Fibroblast of peridontal ligament (primary cell): ENCODE measurements around the gene CDKAL1.
"Not testable (repeated sequence)": the region's sequence is repeated elsewhere in the genome, so short reads cannot be mapped to it uniquely, and the experiment has no call there.

Experiments
- DNase-seq: peaks from one replicate; pipeline ENCODE4 v3.0.0-alpha.2; 2010; ENCODE audit errors: extremely low read depth

Gene CDKAL1

DNA sequence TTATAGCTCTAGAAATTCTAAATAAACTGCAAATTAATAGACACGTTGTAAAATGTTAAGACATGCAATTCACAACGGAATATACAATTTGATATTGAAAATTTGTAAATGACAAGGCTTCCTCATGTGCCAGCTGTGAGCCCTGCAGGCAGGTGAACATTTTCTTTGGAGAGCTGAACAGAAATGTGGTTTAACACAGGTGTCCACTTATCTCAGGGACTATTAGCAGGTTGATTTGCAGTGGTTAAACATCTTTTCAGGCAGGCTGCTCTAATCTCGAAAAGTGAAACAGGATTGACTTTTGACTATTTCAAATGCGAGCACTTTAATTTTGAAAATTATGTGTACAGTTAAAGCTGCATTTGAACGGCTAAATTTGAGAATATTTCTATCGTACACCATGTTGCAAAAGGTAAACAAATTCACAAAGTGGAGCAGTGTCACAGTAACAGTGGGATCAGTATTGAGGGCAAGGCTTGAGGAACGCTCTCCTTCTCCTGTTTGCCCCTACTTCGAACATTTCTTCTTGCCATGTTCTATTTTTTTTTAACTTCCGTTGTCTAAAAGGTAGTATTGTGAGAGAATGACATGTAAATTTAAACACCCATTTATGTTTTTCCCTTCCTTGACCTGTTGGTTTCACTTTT, 210.8 kb downstream of the CDKAL1 start:
- no peak for DNase-seq

DNA sequence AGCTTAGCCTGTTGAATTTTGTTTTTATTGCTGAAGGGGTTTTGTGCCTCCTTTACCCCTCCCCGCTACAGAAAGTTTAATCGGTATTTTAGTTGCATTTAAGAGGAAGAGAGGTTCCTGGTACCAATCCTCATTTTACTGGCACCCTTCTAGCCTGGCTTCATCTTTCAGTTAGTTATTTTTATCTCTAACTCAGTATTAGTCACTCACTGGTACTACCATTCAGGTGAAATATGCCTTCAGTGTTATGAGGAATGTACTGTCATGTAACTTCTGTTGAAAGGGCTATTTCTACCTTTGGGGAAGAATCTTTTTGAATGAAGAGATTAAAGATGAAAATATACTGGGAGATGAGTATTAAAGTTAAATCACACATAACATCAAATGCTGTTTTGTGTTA, 211.8 kb downstream of the CDKAL1 start:
- no peak for DNase-seq

DNA sequence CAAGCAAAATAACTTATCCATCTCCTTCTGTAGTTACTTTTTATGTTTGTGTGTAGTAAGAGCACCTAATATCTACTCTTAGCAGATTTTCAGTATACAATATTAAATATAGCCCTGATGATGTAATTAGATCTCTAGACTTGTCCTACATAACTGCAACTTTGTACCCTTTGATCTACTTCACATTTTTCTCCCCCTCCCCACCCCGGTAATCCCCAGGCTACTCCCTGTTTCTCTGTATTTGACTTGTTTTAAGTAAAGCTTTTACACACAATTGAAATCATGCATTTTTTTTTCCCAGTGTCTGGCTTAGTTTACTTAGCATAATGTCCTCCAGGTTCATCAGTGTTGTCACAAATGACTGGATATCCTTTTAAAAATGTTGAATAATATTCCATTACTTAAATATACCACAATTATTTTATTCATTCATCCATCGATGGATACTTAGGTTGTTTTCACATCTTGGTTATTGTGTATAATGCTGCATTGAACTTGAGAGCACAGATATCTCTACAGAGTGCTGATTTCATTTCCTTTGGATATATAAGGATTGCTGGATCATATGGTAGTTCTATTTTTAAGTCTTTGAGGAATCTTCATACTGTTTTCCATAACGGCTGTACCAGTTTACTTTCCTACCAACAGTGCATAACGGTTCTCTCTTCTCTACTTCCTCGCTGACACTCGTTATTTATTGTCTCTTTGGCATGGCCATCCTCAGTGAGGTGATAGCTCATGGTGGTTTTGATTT, 212.7 kb downstream of the CDKAL1 start:
- DNase-seq = no peak

DNA sequence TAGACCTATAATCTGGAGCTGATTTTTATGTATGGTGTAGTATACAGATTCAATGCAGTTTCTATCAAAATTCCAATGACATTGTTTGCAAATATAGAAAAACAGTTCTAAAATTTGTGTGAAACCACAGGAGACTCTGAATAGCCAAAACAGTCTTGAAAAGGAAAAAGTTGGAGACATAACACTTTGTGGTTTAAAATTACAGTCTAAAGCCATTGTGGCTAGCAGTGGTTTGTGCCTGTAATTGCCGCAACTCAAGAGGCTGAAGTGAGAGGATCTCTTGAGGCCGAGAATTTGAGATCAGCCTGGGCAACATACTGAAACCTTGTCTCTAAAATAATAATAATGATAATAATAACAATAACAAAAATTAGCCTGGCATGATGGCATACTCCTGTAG, 213.7 kb downstream of the CDKAL1 start:
- peak; percentile 39 for DNase-seq

DNA sequence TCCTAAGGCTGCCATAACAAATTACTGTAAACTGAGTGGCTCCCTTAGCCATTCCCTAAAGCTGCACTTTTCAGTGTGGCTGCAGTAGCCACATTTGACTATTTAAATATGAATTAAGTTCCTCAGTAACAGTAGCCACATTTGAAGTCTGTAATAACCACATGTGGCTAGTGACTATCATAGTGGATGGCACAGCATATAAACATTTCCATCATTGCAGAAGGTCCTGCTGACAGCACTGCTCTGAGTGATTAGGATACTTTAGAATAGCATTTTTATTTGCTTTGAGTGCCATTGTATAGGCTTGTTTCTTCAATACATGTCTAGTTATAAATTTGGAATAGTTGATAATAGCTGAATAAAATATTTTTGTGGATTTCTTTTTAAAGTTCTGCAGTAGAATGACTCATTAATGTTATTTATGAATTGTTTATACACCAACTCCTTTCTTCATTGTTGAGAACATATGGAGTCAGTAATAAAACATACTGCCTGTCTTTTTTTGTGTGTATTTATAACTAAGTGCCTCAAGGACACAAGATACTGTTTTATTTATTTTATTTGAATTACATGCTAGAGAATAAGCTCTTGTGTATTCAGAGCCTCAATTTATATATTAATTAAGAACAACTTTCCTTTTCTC, 217.2 kb downstream of the CDKAL1 start:
- DNase-seq = no peak

DNA sequence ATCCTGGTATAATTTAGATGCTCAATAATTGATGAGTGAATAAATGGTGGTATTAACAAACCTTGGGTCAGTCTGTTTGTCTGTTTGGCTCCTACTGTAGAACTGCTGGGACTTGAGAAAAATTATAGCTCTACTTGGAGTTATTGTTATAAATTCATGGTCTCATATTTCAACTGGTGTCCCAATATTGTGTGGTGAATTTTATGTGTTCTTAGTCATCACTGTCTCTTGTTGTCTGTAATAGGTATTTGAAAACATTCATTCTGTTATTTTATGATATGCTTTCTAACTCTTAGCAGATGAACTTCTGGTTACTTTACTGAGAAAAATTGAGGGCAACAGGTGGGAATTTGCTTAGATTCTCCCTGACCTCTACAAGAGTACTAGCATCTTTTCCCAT, 221.4 kb downstream of the CDKAL1 start:
- peak; percentile 49 for DNase-seq

DNA sequence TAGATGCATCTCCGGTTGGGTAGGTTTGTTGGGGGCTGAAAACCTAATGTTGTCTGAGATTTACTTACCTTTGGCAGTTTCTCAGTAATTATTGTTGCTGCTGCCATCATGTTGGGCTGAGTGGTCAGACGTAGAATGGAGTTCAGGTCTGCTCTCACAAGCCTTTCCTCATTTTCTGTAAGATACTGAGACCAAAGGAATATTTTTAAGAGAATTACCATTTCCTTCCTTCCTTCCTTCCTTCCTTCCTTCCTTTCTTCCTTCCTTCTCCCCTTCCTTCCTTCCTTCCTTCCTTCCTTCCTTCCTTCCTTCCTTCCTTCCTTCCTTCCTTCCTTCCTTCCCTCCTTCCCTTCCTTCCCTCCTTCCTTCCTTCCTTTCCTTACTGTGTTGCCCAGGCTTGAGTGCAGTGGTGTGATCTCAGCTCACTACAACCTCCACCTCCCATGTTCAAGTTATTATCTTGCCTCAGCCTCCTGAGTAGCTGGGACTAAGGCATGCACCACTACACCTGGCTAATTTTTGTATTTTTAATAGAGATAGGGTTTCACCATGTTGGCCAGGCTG, 222.4 kb downstream of the CDKAL1 start:
- DNase-seq = not testable (repeated sequence)

DNA sequence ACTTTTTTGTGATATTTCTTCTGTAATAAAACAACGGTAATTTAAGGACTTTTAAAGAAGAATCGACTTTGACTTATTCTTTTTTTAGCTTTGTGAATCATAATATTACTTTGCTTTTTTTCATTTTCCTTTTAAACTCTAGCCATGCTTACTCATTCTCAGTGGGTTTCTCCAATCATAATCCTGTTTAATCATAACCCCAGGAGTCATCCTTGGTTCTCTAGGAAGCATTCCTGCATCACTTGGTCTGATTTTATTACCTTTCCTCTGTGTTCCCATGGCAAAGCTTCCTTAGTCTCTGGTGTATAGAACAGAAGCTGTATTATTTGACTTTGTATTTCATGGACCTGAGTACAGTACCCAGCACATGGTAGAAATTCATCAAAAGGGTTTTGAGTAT, 223.5 kb downstream of the CDKAL1 start:
- peak; percentile 67 for DNase-seq

DNA sequence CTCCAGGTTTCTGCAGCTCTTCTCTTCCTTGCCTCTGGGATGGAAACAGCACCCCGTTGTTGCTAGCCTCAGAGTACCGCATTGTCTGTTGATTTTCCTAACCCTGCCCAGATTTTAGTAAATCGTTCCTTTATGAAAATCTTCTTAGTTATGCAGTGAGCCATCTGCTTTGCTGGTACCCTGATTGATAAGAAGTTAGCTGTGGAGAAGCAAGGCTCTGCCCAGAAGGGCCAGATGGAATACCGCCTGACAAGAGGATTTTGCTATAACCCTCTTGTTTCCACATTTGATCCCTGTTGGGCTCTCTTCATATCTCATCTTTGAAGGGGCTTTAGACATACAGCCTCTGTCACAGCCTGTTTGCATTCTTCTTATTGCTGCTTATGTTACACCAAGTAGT, 229.0 kb downstream of the CDKAL1 start:
- no peak for DNase-seq

DNA sequence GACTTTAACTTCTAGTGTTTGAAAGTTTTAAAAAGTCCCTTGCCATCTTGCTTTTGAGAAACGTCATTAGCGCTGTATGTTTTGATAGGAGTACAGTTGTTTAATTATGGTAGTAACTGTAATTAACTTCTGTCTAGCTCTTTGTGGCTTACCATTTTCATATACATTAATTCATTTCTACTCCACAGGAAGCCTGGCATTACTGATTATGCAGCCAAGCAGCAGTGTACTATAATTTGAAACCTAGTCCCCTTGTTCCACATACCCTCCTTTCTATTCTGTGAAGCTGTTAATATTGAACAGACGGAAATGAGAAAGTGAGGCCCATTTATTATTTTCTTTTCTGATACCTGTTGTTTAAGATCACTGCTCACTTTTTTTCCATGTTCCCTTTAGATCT, 235.4 kb downstream of the CDKAL1 start:
- no peak for DNase-seq

DNA sequence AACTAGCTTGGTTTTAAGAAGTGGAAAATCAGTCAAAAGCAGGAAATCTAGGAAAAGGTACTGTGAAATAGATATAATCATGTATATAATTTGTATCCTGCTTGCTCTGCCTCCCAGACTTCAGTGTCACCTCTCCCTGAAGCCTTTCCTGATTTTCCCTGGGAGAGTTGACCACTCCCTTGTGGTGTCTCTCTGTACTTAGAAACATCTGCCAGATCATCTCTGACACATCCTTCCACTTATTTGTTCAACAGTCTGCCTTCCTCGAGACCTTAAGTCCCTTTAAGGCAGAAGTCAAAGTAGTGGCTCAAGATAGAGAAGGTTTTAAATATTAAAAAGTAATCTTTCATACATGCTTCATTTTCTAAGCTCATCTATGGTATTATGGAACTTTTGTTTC, 236.5 kb downstream of the CDKAL1 start:
- no peak for DNase-seq

DNA sequence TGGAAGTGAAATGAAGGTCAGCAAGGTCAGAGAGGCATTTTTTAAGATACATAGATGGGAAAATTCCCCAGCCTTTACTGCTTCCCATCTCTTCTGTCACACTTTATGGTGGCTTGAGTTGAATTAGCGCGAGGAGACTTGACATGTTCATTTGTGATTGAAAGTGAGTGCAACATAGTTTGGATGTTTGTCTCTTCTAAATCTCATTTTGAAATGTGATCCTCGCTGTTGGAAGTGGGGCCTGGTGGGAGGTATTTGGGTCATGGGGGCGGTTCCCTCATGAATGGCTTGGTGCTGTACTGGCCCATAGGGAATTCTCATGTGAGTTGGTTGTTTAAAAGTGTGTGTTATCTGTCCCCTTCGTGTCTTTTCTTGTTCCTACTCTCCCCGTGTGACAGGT, 237.2 kb downstream of the CDKAL1 start:
- no peak for DNase-seq

DNA sequence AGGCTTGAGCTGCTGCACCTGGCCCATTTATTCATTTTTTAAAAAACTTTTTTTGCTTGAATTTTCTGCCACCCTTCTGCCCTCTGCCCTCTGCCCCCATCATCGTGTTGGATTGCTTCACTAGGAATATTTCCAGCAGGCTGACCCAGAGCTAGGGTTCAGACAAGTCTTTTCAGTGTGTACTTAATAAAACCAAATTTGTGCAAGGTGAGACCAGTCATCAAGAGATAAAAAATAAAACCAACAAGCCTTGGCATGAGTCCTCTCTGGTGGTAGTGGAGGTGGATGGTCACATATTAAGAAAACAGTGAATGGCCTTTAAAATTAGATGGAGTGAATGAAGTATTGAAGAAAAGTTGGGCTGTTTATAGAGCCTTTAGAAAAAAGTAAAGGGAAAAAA, 239.6 kb downstream of the CDKAL1 start:
- no peak for DNase-seq

DNA sequence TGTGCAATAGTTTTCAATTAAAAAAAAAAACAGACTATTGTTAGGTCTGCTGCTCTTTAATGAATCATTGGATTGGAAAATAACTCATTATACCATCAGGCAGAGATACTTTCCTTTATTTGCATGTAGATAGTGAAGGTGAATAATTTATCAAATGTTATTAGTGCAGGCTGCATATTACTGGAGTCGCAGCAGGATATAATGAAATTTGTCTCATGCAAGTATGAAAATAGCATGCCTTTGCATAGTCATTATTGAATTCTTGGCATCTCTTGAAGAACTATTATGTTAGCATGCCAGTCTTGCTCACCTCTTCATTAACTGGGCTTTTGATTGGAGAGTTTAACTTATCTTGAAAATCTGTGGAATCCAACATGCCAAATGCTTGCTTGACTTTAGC, 241.7 kb downstream of the CDKAL1 start:
- no peak for DNase-seq

DNA sequence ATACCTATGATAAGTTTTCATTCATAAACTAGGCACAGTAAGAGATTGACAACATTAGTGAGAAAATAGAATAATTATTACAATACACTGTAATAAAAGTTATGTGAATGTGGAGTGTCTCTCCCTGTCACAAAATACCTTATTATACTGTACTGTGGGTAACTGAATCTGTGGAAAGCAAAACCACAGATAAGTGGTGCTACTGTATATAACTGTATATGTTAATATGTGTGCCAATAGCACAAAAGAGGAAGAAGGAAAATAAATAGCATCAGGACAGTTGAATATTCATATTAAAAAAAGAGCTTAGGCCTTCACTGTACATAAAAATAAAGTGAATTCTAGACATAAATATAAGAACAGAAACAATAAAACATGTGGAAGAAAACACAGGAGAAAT, 243.5 kb downstream of the CDKAL1 start:
- DNase-seq = no peak

DNA sequence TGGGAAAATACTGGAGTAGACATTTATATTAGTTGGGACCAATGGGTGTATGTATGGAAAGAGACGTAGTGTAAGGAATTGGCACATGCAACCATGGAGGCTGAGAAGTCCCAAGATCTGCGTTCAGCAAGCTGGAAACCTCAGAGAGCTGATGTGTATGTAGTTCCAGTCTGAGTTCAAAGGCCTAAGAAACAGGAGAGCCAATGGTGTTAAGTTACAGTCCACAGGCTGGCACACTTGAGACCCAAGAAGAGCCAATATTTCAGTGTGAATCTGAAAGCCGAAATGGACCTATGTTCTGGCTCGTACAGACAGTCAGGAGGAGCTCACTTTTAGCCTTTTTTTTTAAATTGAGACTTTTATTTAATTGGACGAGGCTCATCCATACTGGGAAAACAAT, 244.2 kb downstream of the CDKAL1 start:
- no peak for DNase-seq

DNA sequence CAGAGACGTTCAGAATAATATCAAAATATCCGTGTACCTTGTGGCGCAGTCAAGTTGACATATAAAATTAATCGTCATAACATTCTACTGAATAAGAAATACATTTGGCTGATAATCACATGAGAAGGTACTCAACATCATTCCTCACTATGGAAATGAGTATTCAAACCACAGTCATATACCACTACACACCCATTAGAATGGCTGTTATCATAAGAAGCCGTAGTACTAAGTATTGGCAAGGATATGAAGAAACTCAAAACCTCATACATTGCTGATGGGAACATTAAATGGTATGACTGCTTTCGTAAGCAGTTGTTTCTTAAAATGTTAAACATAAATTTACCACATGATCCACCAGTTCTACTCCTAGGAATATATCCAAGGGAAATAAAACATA, 244.7 kb downstream of the CDKAL1 start:
- DNase-seq = no peak

DNA sequence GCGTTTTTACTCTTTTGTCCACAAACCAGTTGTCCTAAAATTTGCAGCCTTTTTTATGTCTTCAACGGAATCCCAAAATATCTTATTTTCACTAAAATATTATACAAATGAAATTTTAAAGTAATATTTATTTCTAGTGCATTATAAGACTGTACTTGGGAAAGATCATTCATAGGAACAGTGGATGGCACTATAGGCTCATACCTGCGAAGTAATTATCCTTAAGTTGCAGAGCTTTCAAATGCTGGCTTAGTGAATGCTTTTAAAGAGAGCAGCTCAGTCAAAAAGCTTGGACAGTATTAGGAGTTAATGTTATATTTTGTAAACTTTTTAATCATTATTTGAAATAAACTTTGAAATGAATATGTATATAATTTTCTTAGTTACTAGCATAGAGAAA, 254.9 kb downstream of the CDKAL1 start:
- DNase-seq = peak; percentile 64

DNA sequence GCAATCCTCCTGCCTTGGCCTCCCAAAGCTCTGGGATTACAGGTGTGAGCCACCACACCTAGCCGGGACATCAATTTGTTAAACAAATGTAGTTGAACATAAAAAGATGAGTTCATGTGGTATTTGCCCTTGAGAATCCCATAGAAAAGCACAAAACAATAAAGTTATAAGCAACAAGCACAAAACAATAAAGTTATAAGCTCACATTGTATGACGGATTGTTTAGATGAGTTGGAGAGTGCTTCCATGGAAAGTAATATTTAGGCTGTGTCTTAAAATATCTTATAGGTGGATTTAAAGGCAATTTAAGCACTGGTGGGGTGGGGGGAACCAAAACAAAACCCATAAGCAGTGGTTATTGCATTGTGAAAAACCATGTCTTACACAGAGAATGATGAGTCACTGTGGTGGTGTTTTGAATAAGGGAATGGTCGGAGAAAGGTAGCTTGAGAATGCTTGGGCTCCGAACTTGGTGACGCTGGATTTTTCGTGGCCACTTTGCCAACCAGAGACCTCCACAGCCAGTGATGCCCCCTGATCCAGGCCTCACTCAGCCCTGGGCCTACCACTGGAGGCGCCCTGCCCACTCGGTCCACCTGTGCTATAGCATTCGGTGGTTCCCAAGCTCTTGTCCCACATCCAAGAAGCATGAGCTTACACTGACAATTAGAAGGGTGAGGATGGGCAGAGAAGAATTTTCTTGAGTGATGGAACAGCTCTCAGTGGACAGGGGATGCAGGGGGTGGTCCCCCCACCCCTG, 256.0 kb downstream of the CDKAL1 start:
- DNase-seq = no peak

DNA sequence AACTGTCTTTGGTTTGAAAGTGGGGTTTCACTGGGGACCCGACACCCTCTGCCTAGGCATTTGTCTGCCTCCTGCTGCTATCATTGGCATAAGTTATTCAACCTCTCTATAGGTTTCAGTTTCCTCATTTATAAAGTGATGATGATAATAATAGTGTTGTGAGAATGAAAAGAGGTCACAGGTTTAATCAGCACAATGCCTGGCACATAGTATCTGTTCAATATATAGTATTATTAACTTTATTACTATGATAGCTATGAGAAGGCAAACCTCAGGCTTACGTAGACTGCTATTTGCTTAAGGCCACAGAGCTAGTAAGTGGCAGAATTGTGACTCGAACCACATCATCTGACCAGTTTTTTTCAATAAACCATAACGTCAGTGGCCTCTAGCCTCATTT, 256.8 kb downstream of the CDKAL1 start:
- no peak for DNase-seq

DNA sequence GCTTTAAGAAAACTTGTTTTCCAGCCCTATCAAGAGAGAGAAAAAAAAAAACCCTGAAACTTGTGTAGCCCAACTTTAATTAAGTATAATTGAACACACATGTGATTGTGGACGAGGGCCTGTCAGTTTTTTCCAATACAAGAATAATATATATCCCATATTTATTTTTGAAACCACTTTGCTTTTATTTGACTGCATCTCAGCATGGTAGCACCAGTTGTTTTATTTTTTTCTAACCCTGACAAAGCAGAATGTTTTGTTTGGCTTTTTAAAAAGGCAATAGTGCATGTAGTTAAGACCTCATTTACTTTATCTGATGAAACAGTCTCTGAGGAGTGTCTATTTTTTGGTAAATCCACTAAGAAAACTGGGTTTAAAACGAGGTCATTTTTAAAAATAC, 257.7 kb downstream of the CDKAL1 start:
- DNase-seq = peak; percentile 72

DNA sequence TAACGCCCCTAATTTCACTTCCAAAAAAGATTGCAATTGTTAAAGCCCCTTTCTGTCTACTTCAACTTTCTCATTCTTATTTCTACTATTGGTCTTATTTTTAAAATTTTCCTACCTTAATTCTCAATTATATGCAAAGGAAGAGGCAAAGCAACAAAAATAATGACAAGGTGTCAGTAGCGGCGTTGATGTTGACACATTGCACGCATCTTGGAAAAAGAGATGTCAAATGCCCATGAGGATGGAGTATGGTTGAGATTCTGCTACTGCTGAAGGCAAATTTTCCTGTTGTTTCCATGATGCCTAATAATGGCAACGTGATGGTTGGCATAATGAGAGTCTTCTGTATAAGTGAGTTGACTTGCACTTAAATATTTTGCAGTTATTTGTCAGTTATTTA, 258.9 kb downstream of the CDKAL1 start:
- no peak for DNase-seq
